ENCODE data around the gene RPS27A.
A peak's percentile ranks its signal among the peaks of the same experiment; 100 is the strongest.

The RPS27A gene

GRCh38 chr2:55200416-55200815 is 32.1 kb upstream of the RPS27A start:
- no peak overlapping the region for H3K4me3 ChIP-seq (replicated peaks; ENCODE audit: insufficient read depth, low read length)
- no peak for DNase-seq (ENCODE audit: low read depth in 1 of 2, low spot score in 1 of 2)
- no peaks in the 10 kb centered on the region for H3K27me3 ChIP-seq (ENCODE audit: insufficient read depth, poor library complexity, severe bottlenecking)
- TF ChIP-seq POLR2AphosphoS5 (IDR thresholded peaks at IDR 0.05; ENCODE audit: low read depth): no peak
- peak; percentile 84 for TF ChIP-seq REST (IDR thresholded peaks at IDR 0.05; ENCODE audit: insufficient replicate concordance, low read depth)
- no peak overlapping the region for H3K27ac ChIP-seq (replicated peaks)

- TF ChIP-seq POLR2AphosphoS5 (IDR thresholded peaks at IDR 0.05; ENCODE audit: low read depth) (no peak), SPI1 (IDR thresholded peaks at IDR 0.05; ENCODE audit: borderline replicate concordance, low read depth) (no peak), GABPA (IDR thresholded peaks at IDR 0.05; ENCODE audit: low read depth) (no peak), REST (IDR thresholded peaks at IDR 0.05; ENCODE audit: insufficient replicate concordance, low read depth) (no peak), CTCF (IDR thresholded peaks at IDR 0.05; ENCODE audit: insufficient read depth, low read length) (no peak)
- Histone ChIP-seq H3K27ac (replicated peaks) (no peak overlapping the region), H3K4me3 (replicated peaks; ENCODE audit: insufficient read depth, low read length) (no peak overlapping the region), H3K27me3 (ENCODE audit: insufficient read depth, poor library complexity, severe bottlenecking) (no peaks in the 10 kb centered on the region)
- no peak for DNase-seq (ENCODE audit: low read depth in 1 of 2, low spot score in 1 of 2)
Measured at GRCh38 chr2:55204536-55204935, 28.0 kb upstream of the RPS27A start.

GRCh38 chr2:55204950-55205349 is 27.5 kb upstream of the RPS27A start:
- H3K27ac ChIP-seq (replicated peaks): no peak overlapping the region
- H3K4me3 ChIP-seq (replicated peaks; ENCODE audit: insufficient read depth, low read length): no peak overlapping the region
- no peak for DNase-seq (ENCODE audit: low read depth in 1 of 2, low spot score in 1 of 2)
- no peak for TF ChIP-seq GABPA (IDR thresholded peaks at IDR 0.05; ENCODE audit: low read depth)
- no peak for TF ChIP-seq CTCF (IDR thresholded peaks at IDR 0.05; ENCODE audit: insufficient read depth, low read length)
- TF ChIP-seq REST (IDR thresholded peaks at IDR 0.05; ENCODE audit: insufficient replicate concordance, low read depth): no peak
- no peak for TF ChIP-seq SPI1 (IDR thresholded peaks at IDR 0.05; ENCODE audit: borderline replicate concordance, low read depth)
- TF ChIP-seq POLR2AphosphoS5 (IDR thresholded peaks at IDR 0.05; ENCODE audit: low read depth): no peak
- no peaks in the 10 kb centered on the region for H3K27me3 ChIP-seq (ENCODE audit: insufficient read depth, poor library complexity, severe bottlenecking)

- TF ChIP-seq SPI1 (IDR thresholded peaks at IDR 0.05; ENCODE audit: borderline replicate concordance, low read depth) (no peak), GABPA (IDR thresholded peaks at IDR 0.05; ENCODE audit: low read depth) (no peak), CTCF (IDR thresholded peaks at IDR 0.05; ENCODE audit: insufficient read depth, low read length) (no peak), REST (IDR thresholded peaks at IDR 0.05; ENCODE audit: insufficient replicate concordance, low read depth) (no peak), POLR2AphosphoS5 (IDR thresholded peaks at IDR 0.05; ENCODE audit: low read depth) (no peak)
- no peak overlapping the region for H3K4me3 ChIP-seq (replicated peaks; ENCODE audit: insufficient read depth, low read length)
- H3K27me3 ChIP-seq (ENCODE audit: insufficient read depth, poor library complexity, severe bottlenecking): no peaks in the 10 kb centered on the region
Measured at GRCh38 chr2:55213822-55214221, 18.7 kb upstream of the RPS27A start.

More at GRCh38 chr2:55213822-55214221, 18.7 kb upstream of the RPS27A start:
- H3K27ac ChIP-seq (replicated peaks): no peak overlapping the region
- no peak for DNase-seq (ENCODE audit: low read depth in 1 of 2, low spot score in 1 of 2)
